ENCODE data around the gene MRPS18A. TPM values are rescaled to one million over a fixed set of nuclear protein-coding genes. Genes with fewer than 3 reads are reported as not detected.

MRPS18A gene
- total and polyA plus RNA-seq, 9 of the 15 experiments (the other 6 are each of a cell fraction or from before 2014, with no cell fraction given) = 87.5 to 243 (median 125) TPM

DNA sequence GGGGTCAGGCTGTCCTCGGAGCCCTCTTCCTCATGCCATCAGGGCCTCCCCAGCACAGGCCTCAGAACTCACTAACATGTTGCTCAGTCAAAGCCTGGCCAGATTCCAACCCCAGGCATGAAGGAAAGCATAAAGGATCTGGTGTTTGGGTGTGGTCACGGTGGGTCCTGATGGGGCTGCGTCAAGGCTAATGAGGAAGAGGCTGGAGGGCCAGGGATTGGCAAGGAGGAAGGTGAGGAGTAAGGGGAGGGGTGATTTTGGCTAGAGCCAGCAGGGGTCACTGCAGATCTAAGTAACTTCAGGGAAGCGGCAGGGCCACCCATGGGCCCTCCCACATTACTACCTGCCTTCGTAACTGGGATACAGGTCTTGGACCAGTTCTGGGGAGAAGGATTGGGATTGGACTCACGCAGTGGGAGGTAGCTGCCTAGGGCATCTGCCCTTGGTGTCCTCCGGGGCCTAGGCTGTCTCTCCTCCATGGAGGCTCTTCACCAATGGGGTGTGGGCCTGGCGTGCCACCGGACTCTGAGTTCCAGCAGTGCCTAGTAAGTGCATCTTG lies 36.2 kb upstream of the MRPS18A start (continued):
- TF ChIP-seq, protein P1, sequence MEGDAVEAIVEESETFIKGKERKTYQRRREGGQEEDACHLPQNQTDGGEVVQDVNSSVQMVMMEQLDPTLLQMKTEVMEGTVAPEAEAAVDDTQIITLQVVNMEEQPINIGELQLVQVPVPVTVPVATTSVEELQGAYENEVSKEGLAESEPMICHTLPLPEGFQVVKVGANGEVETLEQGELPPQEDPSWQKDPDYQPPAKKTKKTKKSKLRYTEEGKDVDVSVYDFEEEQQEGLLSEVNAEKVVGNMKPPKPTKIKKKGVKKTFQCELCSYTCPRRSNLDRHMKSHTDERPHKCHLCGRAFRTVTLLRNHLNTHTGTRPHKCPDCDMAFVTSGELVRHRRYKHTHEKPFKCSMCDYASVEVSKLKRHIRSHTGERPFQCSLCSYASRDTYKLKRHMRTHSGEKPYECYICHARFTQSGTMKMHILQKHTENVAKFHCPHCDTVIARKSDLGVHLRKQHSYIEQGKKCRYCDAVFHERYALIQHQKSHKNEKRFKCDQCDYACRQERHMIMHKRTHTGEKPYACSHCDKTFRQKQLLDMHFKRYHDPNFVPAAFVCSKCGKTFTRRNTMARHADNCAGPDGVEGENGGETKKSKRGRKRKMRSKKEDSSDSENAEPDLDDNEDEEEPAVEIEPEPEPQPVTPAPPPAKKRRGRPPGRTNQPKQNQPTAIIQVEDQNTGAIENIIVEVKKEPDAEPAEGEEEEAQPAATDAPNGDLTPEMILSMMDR (IDR thresholded peaks at IDR 0.05 in 2 of 3, conservative IDR thresholded peaks at IDR 0.05 in 1 of 3; ENCODE audit: insufficient read depth in 2 of 3, low read depth in 1 of 3, low read length in 3 of 3) = peak; percentile 91 to 98 (median 97)
- TF ChIP-seq PCBP2 (IDR thresholded peaks at IDR 0.05; ENCODE audit: low read depth, low read length, poor library complexity, severe bottlenecking) (no peak), SREBF1 (IDR thresholded peaks at IDR 0.05; ENCODE audit: borderline replicate concordance, low read depth, low read length) (no peak), ELF4 (CRISPR knock-in tag; IDR thresholded peaks at IDR 0.05) (no peak), SLC30A9 (CRISPR knock-in tag; IDR thresholded peaks at IDR 0.05) (no peak), XRCC5 (IDR thresholded peaks at IDR 0.05; ENCODE audit: low read depth, low read length) (0 out of 2 replicates have a peak, but pooled peaks have one; percentile 43), KLF13 (tag; IDR thresholded peaks at IDR 0.05; ENCODE audit: borderline replicate concordance, low read depth) (peak; percentile 11; the same call in 1 of the 2 replicates), CREBBP (IDR thresholded peaks at IDR 0.05; ENCODE audit: low read depth, low read length) (no peak), MECOM (CRISPR knock-in tag; IDR thresholded peaks at IDR 0.05) (0 out of 2 replicates have a peak, but pooled peaks have one; percentile 16), PHTF2 (CRISPR knock-in tag; IDR thresholded peaks at IDR 0.05) (no peak), EP300 (IDR thresholded peaks at IDR 0.05; ENCODE audit: low read length) (0 out of 2 replicates have a peak, but pooled peaks have one; percentile 2), ZNF436 (CRISPR knock-in tag; IDR thresholded peaks at IDR 0.05) (no peak), EWSR1 (IDR thresholded peaks at IDR 0.05; ENCODE audit: borderline replicate concordance, low read depth, partially characterized antibody) (no peak), RCOR1 (IDR thresholded peaks at IDR 0.05; ENCODE audit: borderline replicate concordance in 1 of 2, low read depth in 2 of 2, low read length in 2 of 2) (peak in 1 of 2 experiments; percentile 92; a peak in 2 of 4 replicates)
- TF ChIP-seq, protein P2, sequence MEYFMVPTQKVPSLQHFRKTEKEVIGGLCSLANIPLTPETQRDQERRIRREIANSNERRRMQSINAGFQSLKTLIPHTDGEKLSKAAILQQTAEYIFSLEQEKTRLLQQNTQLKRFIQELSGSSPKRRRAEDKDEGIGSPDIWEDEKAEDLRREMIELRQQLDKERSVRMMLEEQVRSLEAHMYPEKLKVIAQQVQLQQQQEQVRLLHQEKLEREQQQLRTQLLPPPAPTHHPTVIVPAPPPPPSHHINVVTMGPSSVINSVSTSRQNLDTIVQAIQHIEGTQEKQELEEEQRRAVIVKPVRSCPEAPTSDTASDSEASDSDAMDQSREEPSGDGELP (CRISPR knock-in tag; IDR thresholded peaks at IDR 0.05; ENCODE audit: borderline replicate concordance) = peak; percentile 64; the same call in 1 of the 2 replicates
- TF ChIP-seq, protein P3, sequence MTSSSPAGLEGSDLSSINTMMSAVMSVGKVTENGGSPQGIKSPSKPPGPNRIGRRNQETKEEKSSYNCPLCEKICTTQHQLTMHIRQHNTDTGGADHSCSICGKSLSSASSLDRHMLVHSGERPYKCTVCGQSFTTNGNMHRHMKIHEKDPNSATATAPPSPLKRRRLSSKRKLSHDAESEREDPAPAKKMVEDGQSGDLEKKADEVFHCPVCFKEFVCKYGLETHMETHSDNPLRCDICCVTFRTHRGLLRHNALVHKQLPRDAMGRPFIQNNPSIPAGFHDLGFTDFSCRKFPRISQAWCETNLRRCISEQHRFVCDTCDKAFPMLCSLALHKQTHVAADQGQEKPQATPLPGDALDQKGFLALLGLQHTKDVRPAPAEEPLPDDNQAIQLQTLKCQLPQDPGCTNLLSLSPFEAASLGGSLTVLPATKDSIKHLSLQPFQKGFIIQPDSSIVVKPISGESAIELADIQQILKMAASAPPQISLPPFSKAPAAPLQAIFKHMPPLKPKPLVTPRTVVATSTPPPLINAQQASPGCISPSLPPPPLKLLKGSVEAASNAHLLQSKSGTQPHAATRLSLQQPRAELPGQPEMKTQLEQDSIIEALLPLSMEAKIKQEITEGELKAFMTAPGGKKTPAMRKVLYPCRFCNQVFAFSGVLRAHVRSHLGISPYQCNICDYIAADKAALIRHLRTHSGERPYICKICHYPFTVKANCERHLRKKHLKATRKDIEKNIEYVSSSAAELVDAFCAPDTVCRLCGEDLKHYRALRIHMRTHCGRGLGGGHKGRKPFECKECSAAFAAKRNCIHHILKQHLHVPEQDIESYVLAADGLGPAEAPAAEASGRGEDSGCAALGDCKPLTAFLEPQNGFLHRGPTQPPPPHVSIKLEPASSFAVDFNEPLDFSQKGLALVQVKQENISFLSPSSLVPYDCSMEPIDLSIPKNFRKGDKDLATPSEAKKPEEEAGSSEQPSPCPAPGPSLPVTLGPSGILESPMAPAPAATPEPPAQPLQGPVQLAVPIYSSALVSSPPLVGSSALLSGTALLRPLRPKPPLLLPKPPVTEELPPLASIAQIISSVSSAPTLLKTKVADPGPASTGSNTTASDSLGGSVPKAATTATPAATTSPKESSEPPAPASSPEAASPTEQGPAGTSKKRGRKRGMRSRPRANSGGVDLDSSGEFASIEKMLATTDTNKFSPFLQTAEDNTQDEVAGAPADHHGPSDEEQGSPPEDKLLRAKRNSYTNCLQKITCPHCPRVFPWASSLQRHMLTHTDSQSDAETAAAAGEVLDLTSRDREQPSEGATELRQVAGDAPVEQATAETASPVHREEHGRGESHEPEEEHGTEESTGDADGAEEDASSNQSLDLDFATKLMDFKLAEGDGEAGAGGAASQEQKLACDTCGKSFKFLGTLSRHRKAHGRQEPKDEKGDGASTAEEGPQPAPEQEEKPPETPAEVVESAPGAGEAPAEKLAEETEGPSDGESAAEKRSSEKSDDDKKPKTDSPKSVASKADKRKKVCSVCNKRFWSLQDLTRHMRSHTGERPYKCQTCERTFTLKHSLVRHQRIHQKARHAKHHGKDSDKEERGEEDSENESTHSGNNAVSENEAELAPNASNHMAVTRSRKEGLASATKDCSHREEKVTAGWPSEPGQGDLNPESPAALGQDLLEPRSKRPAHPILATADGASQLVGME (CRISPR knock-in tag; IDR thresholded peaks at IDR 0.05) = peak; percentile 15; the same call in 1 of the 2 replicates
